GM23338 (cell line): ENCODE data around the gene BTRC. TPM values are rescaled to one million over a fixed set of nuclear protein-coding genes. Genes with fewer than 3 reads are reported as not detected.

Source experiments
- ATAC-seq: fragments of 200-7000 bp; cut with Tn5 transposase; 3 replicates; pipeline ENCODE4 v1.9.1; 2020
- DNase-seq: peaks from one replicate; pipeline ENCODE4 v3.0.0-alpha.2; 2015; ENCODE audit warnings: low spot score
- H2AFZ ChIP-seq: fragments of 200-600 bp; sonication (generic); 2 replicates; pipeline ENCODE4 v1.8.0; 2016; ENCODE audit warnings: antibody characterized with exemption, mild to moderate bottlenecking, moderate library complexity
- H3F3A ChIP-seq: fragments of 200-600 bp; sonication (generic); replicated peaks from 2 replicates; pipeline ENCODE4 v1.8.0; 2017; ENCODE audit warnings: antibody characterized with exemption, mixed run types, low read depth
- H3K27ac ChIP-seq: fragments of 200-600 bp; sonication (generic); 2 replicates; pipeline ENCODE4 v1.6.1; 2016; ENCODE audit warnings: low read depth
- H3K27me3 ChIP-seq: fragments of 200-600 bp; sonication (generic); 2 replicates; pipeline ENCODE4 v1.8.0; 2016; ENCODE audit warnings: mild to moderate bottlenecking, mixed run types, moderate library complexity; ENCODE audit not compliant: insufficient read depth
- H3K36me3 ChIP-seq: fragments of 200-600 bp; sonication (generic); 2 replicates; pipeline ENCODE4 v1.8.0; 2016; ENCODE audit warnings: mild to moderate bottlenecking; ENCODE audit not compliant: insufficient read depth
- H3K4me1 ChIP-seq: fragments of 200-600 bp; sonication (generic); 2 replicates; pipeline ENCODE4 v1.8.0; 2016; ENCODE audit warnings: mild to moderate bottlenecking, moderate library complexity; ENCODE audit not compliant: insufficient read depth
- H3K4me2 ChIP-seq: fragments of 200-600 bp; sonication (generic); 2 replicates; pipeline ENCODE4 v1.7.1; 2017; ENCODE audit warnings: mixed run types
- H3K4me3 ChIP-seq: fragments of 200-600 bp; sonication (generic); 2 replicates; pipeline ENCODE4 v1.6.1; 2016; ENCODE audit warnings: mixed run types
- H3K79me2 ChIP-seq: fragments of 200-600 bp; sonication (generic); replicated peaks from 2 replicates; pipeline ENCODE4 v1.8.0; 2017; ENCODE audit warnings: mild to moderate bottlenecking; ENCODE audit not compliant: insufficient read depth
- H3K9me2 ChIP-seq: fragments of 200-600 bp; sonication (generic); 2 replicates; pipeline ENCODE4 v1.8.0; 2017; ENCODE audit not compliant: insufficient read depth
- H4K20me1 ChIP-seq: fragments of 200-600 bp; sonication (generic); replicated peaks from 2 replicates; pipeline ENCODE4 v1.8.0; 2017; ENCODE audit warnings: mild to moderate bottlenecking; ENCODE audit not compliant: insufficient read depth
- H3K27ac Mint-ChIP-seq: 2 replicates; pipeline ENCODE4 v1.8.0; 2020; ENCODE audit warnings: inconsistent platforms, mild to moderate bottlenecking, moderate library complexity, mixed read lengths
- H3K27me3 Mint-ChIP-seq: 3 replicates; pipeline ENCODE4 v1.8.0; 2022; ENCODE audit warnings: low read depth, mild to moderate bottlenecking, moderate library complexity, mixed read lengths, inconsistent platforms; ENCODE audit not compliant: insufficient read depth, poor library complexity
- H3K36me3 Mint-ChIP-seq: 3 replicates; pipeline ENCODE4 v1.8.0; 2021; ENCODE audit warnings: low read depth, mild to moderate bottlenecking, inconsistent platforms, moderate library complexity, mixed read lengths
- H3K4me1 Mint-ChIP-seq: 3 replicates; pipeline ENCODE4 v1.8.0; 2020; ENCODE audit warnings: mild to moderate bottlenecking, inconsistent platforms, mixed read lengths
- H3K4me3 Mint-ChIP-seq: 3 replicates; pipeline ENCODE4 v1.8.0; 2021; ENCODE audit warnings: moderate library complexity, mild to moderate bottlenecking, inconsistent platforms, mixed read lengths
- H3K9me3 Mint-ChIP-seq: 3 replicates; pipeline ENCODE4 v1.8.0; 2020; ENCODE audit warnings: moderate library complexity, mild to moderate bottlenecking, inconsistent platforms, mixed read lengths
- CREB1 ChIP-seq: fragments of 250-450 bp; sonication (Bioruptor Pico); IDR thresholded peaks from 2 replicates; pipeline ENCODE4 v1.5.0; 2020; ENCODE audit warnings: low read depth, mild to moderate bottlenecking, moderate library complexity
- CTCF ChIP-seq, 2 experiments: fragments of 200-600 bp in 1 of 2; sonication (generic) in 1 of 2; conservative IDR thresholded peaks; 2 replicates each; pipeline versions ENCODE4 v1.5.1 to v1.6.1; 2016 to 2017; ENCODE audit warnings: antibody characterized with exemption in 2 of 2, low read depth in 2 of 2, mild to moderate bottlenecking in 2 of 2, moderate library complexity in 1 of 2
- ETS1 ChIP-seq: IDR thresholded peaks from 2 replicates; pipeline ENCODE4 v1.6.1; 2016; ENCODE audit warnings: antibody characterized with exemption
- EZH2 ChIP-seq: fragments of 200-600 bp; sonication (generic); IDR thresholded peaks from one replicate; pipeline ENCODE4 v1.8.0; 2017; ENCODE audit warnings: antibody characterized with exemption, mild to moderate bottlenecking, low read depth; ENCODE audit not compliant: unreplicated experiment
- EZH2phosphoT487 ChIP-seq: fragments of 200-600 bp; sonication (generic); IDR thresholded peaks from one replicate; pipeline ENCODE4 v1.8.1; 2018; ENCODE audit warnings: antibody characterized with exemption; ENCODE audit not compliant: unreplicated experiment
- JUNB ChIP-seq: IDR thresholded peaks from one replicate; pipeline ENCODE4 v1.6.1; 2016; ENCODE audit warnings: antibody characterized with exemption; ENCODE audit not compliant: unreplicated experiment
- NANOG ChIP-seq: IDR thresholded peaks from 2 replicates; pipeline ENCODE4 v1.6.1; 2016; ENCODE audit warnings: antibody characterized with exemption, borderline replicate concordance
- POLR2AphosphoS5 ChIP-seq: IDR thresholded peaks from 2 replicates; pipeline ENCODE4 v1.6.1; 2016; ENCODE audit warnings: antibody characterized with exemption, low read depth
- REST ChIP-seq: IDR thresholded peaks from one replicate; pipeline ENCODE4 v1.6.1; 2018; ENCODE audit warnings: antibody characterized with exemption; ENCODE audit not compliant: unreplicated experiment
- STAT1 ChIP-seq: IDR thresholded peaks from one replicate; pipeline ENCODE4 v1.6.1; 2016; ENCODE audit warnings: antibody characterized with exemption; ENCODE audit not compliant: unreplicated experiment
- ZNF114 ChIP-seq: fragments of 250-450 bp; sonication (Bioruptor Pico); IDR thresholded peaks from 2 replicates; pipeline ENCODE4 v1.5.0; 2020; ENCODE audit warnings: mild to moderate bottlenecking, moderate library complexity
- ZNF331 ChIP-seq: fragments of 250-450 bp; sonication (Bioruptor Pico); IDR thresholded peaks from 2 replicates; pipeline ENCODE4 v1.5.0; 2020; ENCODE audit warnings: low read depth, mild to moderate bottlenecking, moderate library complexity
- ZNF462 ChIP-seq: fragments of 250-450 bp; sonication (Bioruptor Pico); IDR thresholded peaks from 2 replicates; pipeline ENCODE4 v1.5.0; 2020; ENCODE audit warnings: mild to moderate bottlenecking, moderate library complexity
- polyA plus RNA-seq: library from polyadenylated mRNA; unstranded; fragments of >200 nt; fragmentation: Nextera tagmentation; extraction: Ambion mirVana; gene quantifications from 2 replicates; pipeline ENCODE4 v1.2.1, GENCODE V29; 2016
- total RNA-seq: library from RNA; depleted of rRNA; stranded (reverse); fragments of >200 nt; shearing (Covaris generic); gene quantifications from 2 replicates; pipeline ENCODE4 v1.2.3, GENCODE V29; 2014

Gene BTRC
- total and polyA plus RNA-seq, 2 experiments from 2014 or later = 10.0 to 17.5 TPM

GRCh38 chr10:101388676-101389276 lies 34.8 kb downstream of the BTRC start:
- H3K27me3 ChIP-seq = no peaks in the 10 kb centered on the region
- H3K27ac Mint-ChIP-seq = no peak overlapping the region
- no peak overlapping the region for H2AFZ ChIP-seq
- H3K9me3 Mint-ChIP-seq = no peaks in the 10 kb centered on the region
- ATAC-seq (no peak), DNase-seq (no peak)
- H3K79me2 ChIP-seq = no peaks in the 10 kb centered on the region
- no peaks in the 10 kb centered on the region for H3K9me2 ChIP-seq
- no peak overlapping the region for H3K27ac ChIP-seq
- no peaks in the 10 kb centered on the region for H3F3A ChIP-seq
- H3K4me2 ChIP-seq = no peak overlapping the region
- no peak for TF ChIP-seq EZH2phosphoT487
- no peak for TF ChIP-seq NANOG
- TF ChIP-seq CREB1 (CRISPR knock-in tag) = no peak
- TF ChIP-seq EZH2 = no peak
- TF ChIP-seq ZNF331 (CRISPR knock-in tag) = no peak
- no peak for TF ChIP-seq JUNB
- no peak for TF ChIP-seq POLR2AphosphoS5
- TF ChIP-seq REST = no peak
- no peak for TF ChIP-seq ZNF114 (CRISPR knock-in tag)
- TF ChIP-seq CTCF (conservative IDR thresholded peaks at IDR 0.05; ENCODE audit: low read depth in 2 of 2) = no peak
- no peak for TF ChIP-seq ZNF462
- no peak for TF ChIP-seq ETS1
- no peak for TF ChIP-seq STAT1
- no peak overlapping the region for H3K4me3 Mint-ChIP-seq
- H3K36me3 Mint-ChIP-seq = no peaks in the 10 kb centered on the region
- H3K4me3 ChIP-seq = no peak overlapping the region
- no peaks in the 10 kb centered on the region for H3K27me3 Mint-ChIP-seq
- 0 out of 2 replicates have a peak, but pooled peaks cover 5% of the 10 kb centered on the region for H4K20me1 ChIP-seq
- no peaks in the 10 kb centered on the region for H3K4me1 ChIP-seq
- no peaks in the 10 kb centered on the region for H3K4me1 Mint-ChIP-seq
- H3K36me3 ChIP-seq = no peaks in the 10 kb centered on the region
